Jurkat, Clone E6-1 (cell line): Measurements from ENCODE around the gene C9orf40.

Source experiments
- DNase-seq: peaks from one replicate; pipeline ENCODE4 v3.0.0-alpha.2; 2011; ENCODE audit warnings: low read depth, low spot score
- H3K4me3 ChIP-seq: 2 replicates; pipeline ENCODE4 v1.5.1; 2011; ENCODE audit warnings: mild to moderate bottlenecking, low read length, control low read depth, moderate library complexity

Gene C9orf40

GRCh38 chr9:74948937-74949336 lies 3.8 kb downstream of the C9orf40 start:
- no peak overlapping the region for H3K4me3 ChIP-seq
- no peak for DNase-seq

- no peak for DNase-seq
- no peak overlapping the region for H3K4me3 ChIP-seq
These were observed 6.0 kb downstream of the C9orf40 start for GRCh38 chr9:74946686-74947085.

GRCh38 chr9:74942801-74943200 lies 9.9 kb downstream of the C9orf40 start:
- H3K4me3 ChIP-seq, result no peak overlapping the region
- DNase-seq, result no peak

- DNase-seq, result no peak
- no peak overlapping the region for H3K4me3 ChIP-seq
These were observed 12.1 kb downstream of the C9orf40 start for GRCh38 chr9:74940600-74940999.

- DNase-seq, result no peak
- H3K4me3 ChIP-seq, result no peak overlapping the region
These were observed 17.7 kb downstream of the C9orf40 start for GRCh38 chr9:74935008-74935407.

- no peak overlapping the region for H3K4me3 ChIP-seq
- DNase-seq, result no peak
These were observed 31.0 kb downstream of the C9orf40 start for GRCh38 chr9:74921737-74922136.

GRCh38 chr9:74920944-74921626 lies 31.6 kb downstream of the C9orf40 start:
- no peak overlapping the region for H3K4me3 ChIP-seq
- no peak for DNase-seq

GRCh38 chr9:74910036-74910435 lies 42.7 kb downstream of the C9orf40 start:
- DNase-seq, result no peak
- no peak overlapping the region for H3K4me3 ChIP-seq

GRCh38 chr9:74908665-74909064 lies 44.0 kb downstream of the C9orf40 start:
- H3K4me3 ChIP-seq, result no peak overlapping the region
- DNase-seq, result no peak

- no peak overlapping the region for H3K4me3 ChIP-seq
- no peak for DNase-seq
These were observed 45.6 kb downstream of the C9orf40 start for GRCh38 chr9:74907085-74907484.

- H3K4me3 ChIP-seq, result no peak overlapping the region
- DNase-seq, result no peak
These were observed 51.7 kb downstream of the C9orf40 start for GRCh38 chr9:74901001-74901400.
